GM21529 (cell line): Measurements from ENCODE around the gene ACTN4.

Experiments
- ATAC-seq: cut with Tn5 transposase; IDR thresholded peaks from one replicate; pipeline ENCODE4 v1.9.1; 2021; ENCODE audit not compliant: unreplicated experiment

The ACTN4 gene

GRCh38 chr19:38722947-38723605 lies 75.6 kb downstream of the ACTN4 start:
- ATAC-seq: no peak

- ATAC-seq: no peak
Measured at GRCh38 chr19:38723606-38723965, 76.1 kb downstream of the ACTN4 start.

- ATAC-seq: no peak
Measured at GRCh38 chr19:38723990-38724854, 76.8 kb downstream of the ACTN4 start.

GRCh38 chr19:38725469-38726283 lies 78.2 kb downstream of the ACTN4 start:
- no peak for ATAC-seq

- ATAC-seq: no peak
Measured at GRCh38 chr19:38726284-38726673, 78.8 kb downstream of the ACTN4 start.

GRCh38 chr19:38726761-38727301 lies 79.4 kb downstream of the ACTN4 start:
- ATAC-seq: no peak

- no peak for ATAC-seq
Measured at GRCh38 chr19:38727306-38727867, 79.9 kb downstream of the ACTN4 start.

GRCh38 chr19:38727868-38728660 lies 80.6 kb downstream of the ACTN4 start:
- no peak for ATAC-seq

- no peak for ATAC-seq
Measured at GRCh38 chr19:38728752-38729541, 81.5 kb downstream of the ACTN4 start.

- ATAC-seq: no peak
Measured at GRCh38 chr19:38729653-38730469, 82.4 kb downstream of the ACTN4 start.

GRCh38 chr19:38730470-38730730 lies 83.0 kb downstream of the ACTN4 start:
- no peak for ATAC-seq

GRCh38 chr19:38730731-38731589 lies 83.5 kb downstream of the ACTN4 start:
- ATAC-seq: no peak

GRCh38 chr19:38731654-38732301 lies 84.3 kb downstream of the ACTN4 start:
- ATAC-seq: no peak

- no peak for ATAC-seq
Measured at GRCh38 chr19:38733241-38733492, 85.7 kb downstream of the ACTN4 start.

- ATAC-seq: no peak
Measured at GRCh38 chr19:38733493-38734175, 86.2 kb downstream of the ACTN4 start.

- no peak for ATAC-seq
Measured at GRCh38 chr19:38734176-38734425, 86.7 kb downstream of the ACTN4 start.

- no peak for ATAC-seq
Measured at GRCh38 chr19:38734426-38735256, 87.2 kb downstream of the ACTN4 start.
